BLaER1 (cell line): ENCODE results near the gene SH3TC1.

ENCODE experiments used
- H3K27ac ChIP-seq: shearing (Covaris generic); formaldehyde crosslinking; 2 replicates; pipeline ENCODE4 v1.8.1; 2022
- H3K27me3 ChIP-seq: shearing (Covaris generic); formaldehyde crosslinking; 2 replicates; pipeline ENCODE4 v1.8.1; 2022
- H3K36me3 ChIP-seq: shearing (Covaris generic); formaldehyde crosslinking; 2 replicates; pipeline ENCODE4 v1.8.1; 2022
- H3K4me1 ChIP-seq: shearing (Covaris generic); formaldehyde crosslinking; 2 replicates; pipeline ENCODE4 v1.8.1; 2022
- H3K4me2 ChIP-seq: shearing (Covaris generic); formaldehyde crosslinking; 2 replicates; pipeline ENCODE4 v1.8.1; 2022
- H3K4me3 ChIP-seq: shearing (Covaris generic); formaldehyde crosslinking; 2 replicates; pipeline ENCODE4 v1.8.1; 2022
- H3K9ac ChIP-seq: shearing (Covaris generic); formaldehyde crosslinking; 2 replicates; pipeline ENCODE4 v1.8.1; 2022
- H3K9me3 ChIP-seq: shearing (Covaris generic); formaldehyde crosslinking; 2 replicates; pipeline ENCODE4 v1.8.1; 2022
- H4K20me1 ChIP-seq: shearing (Covaris generic); formaldehyde crosslinking; 2 replicates; pipeline ENCODE4 v1.8.1; 2022
- Cebpa-rat ChIP-seq: shearing (Covaris generic); IDR thresholded peaks from 2 replicates; pipeline ENCODE4 v1.8.1; 2022

SH3TC1 gene

DNA sequence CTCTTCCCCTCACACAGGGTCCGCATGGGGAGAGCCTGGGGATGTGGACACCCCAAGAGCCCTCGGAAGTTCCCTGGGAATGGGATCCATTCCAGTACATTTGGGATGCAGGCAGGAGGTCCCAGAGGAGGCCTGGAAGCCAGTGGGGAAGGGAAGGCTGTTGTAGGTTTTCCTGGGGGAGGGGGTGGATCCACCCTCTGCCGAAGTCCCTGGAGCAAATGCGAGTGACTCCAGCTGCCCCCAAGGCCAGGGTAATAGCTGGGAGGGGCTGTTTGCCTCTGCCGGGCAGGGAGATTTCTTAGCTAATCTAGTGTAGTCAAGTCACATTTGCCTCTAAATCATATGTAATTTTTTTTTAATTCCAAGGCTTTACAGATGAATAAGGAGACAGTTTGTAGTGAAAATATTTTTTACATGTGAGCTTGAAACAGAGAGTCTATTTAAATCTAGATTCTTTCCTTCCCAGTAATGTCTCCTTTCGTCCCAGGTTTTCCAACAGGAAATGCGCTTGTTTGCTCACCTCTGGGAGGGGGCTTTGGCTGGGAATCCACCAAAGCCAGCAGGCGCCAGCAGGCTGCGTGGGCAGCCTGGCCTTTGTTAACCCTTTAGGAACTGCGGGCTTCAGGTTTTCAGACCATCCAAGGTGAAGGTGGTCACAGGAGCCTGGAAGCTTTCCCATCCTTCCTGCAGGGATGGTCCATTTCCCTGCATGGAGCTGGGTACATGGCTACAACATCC lies 26.8 kb downstream of the SH3TC1 start:
- Histone ChIP-seq H3K9me3 (no peaks in the 10 kb centered on the region), H3K36me3 (peaks cover 58% of the 10 kb centered on the region), H3K9ac (peak overlapping the region; percentile 41; the same call in 1 of the 2 replicates), H4K20me1 (peaks cover 66% of the 10 kb centered on the region), H3K4me2 (peak overlapping the region; percentile 89), H3K27ac (peak overlapping the region; percentile 37), H3K4me3 (no peak overlapping the region), H3K4me1 (peaks cover 84% of the 10 kb centered on the region), H3K27me3 (no peaks in the 10 kb centered on the region)
- TF ChIP-seq Cebpa-rat, result no peak

DNA sequence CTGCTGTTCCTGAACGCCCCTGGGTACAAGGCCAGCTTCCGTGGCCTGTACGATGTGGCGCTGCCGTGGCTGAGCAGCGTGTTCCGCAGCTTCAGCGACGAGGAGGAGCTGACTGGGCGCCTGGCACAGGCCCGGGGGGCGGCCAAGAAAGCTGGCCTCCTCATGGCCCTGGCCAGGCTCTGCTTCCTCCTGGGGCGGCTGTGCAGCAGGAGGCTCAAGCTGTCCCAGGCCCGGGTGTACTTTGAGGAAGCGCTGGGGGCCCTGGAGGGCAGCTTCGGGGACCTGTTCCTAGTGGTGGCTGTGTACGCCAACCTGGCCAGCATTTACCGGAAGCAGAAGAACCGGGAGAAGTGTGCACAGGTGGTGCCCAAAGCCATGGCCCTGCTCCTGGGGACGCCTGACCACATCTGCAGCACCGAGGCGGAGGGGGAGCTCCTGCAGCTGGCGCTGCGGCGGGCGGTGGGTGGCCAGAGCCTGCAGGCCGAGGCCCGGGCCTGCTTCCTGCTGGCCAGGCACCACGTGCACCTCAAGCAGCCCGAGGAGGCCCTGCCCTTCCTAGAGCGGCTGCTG lies 28.2 kb downstream of the SH3TC1 start:
- Histone ChIP-seq H3K9ac (peak overlapping the region; percentile 63; the same call in 1 of the 2 replicates), H3K36me3 (peaks cover 62% of the 10 kb centered on the region), H3K4me1 (peaks cover 81% of the 10 kb centered on the region), H3K27me3 (no peaks in the 10 kb centered on the region), H3K4me3 (peak overlapping the region; percentile 38; the same call in 1 of the 2 replicates), H3K4me2 (peak overlapping the region; percentile 89), H4K20me1 (peaks cover 73% of the 10 kb centered on the region), H3K9me3 (no peaks in the 10 kb centered on the region), H3K27ac (peak overlapping the region; percentile 85)
- no peak for TF ChIP-seq Cebpa-rat

DNA sequence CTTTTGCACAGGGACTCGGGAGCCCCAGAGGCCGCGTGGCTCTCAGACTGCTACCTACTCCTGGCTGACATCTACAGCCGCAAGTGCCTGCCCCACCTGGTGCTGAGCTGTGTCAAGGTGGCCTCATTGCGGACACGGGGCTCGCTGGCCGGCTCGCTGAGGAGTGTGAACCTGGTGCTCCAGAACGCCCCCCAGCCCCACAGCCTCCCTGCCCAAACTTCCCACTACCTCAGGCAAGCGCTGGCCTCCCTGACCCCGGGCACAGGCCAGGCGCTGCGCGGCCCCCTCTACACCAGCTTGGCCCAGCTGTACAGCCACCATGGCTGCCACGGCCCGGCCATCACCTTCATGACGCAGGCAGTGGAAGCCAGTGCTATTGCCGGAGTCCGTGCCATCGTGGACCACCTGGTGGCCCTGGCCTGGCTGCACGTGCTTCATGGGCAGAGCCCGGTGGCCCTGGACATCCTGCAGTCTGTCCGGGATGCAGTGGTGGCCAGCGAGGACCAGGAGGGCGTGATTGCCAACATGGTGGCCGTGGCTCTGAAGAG lies 28.8 kb downstream of the SH3TC1 start:
- TF ChIP-seq Cebpa-rat, result no peak
- peak overlapping the region; percentile 85 for H3K27ac ChIP-seq
- H3K27me3 ChIP-seq, result no peaks in the 10 kb centered on the region
- peak overlapping the region; percentile 89 for H3K4me2 ChIP-seq
- H3K36me3 ChIP-seq, result peaks cover 62% of the 10 kb centered on the region
- no peaks in the 10 kb centered on the region for H3K9me3 ChIP-seq
- peak overlapping the region; percentile 63; the same call in 1 of the 2 replicates for H3K9ac ChIP-seq
- peaks cover 81% of the 10 kb centered on the region for H3K4me1 ChIP-seq
- H4K20me1 ChIP-seq, result peaks cover 71% of the 10 kb centered on the region
- H3K4me3 ChIP-seq, result peak overlapping the region; percentile 38; the same call in 1 of the 2 replicates

DNA sequence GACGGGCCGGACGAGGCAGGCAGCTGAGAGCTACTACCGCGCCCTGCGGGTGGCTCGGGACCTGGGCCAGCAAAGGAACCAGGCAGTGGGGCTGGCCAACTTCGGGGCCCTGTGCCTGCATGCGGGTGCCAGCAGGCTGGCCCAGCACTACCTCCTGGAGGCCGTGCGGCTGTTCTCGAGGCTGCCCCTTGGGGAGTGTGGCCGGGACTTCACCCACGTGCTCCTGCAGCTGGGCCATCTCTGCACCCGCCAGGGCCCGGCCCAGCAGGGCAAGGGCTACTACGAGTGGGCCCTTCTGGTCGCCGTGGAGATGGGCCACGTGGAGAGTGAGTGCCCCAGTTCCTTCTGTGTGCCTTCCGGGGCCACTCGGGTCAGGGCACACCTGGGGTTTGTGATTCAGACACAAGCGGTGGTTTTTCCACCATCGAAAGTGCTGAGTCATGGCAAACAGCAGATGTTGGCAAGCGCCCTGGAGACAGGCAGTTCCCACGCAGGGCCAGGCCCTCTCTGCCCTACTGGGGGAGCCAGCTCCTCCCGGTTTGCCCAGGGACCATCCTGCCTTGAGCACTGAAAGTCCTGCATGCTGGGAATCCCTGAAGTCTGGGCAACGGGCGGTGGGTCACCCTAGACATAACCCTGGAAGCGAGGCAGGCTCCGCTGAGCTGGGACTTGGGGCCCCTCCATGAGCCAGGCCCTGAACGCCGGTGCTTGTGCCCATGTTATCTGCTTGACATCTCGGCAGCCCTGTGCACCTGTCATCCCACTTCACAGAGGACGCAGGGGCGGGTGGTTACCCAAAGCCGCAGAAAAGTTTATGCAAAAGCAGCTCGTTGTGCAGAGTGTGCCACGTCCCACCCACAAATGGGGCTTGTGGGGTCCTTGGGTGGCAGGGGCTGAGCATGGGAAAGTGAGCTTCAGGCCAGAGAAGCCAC lies 29.5 kb downstream of the SH3TC1 start:
- Histone ChIP-seq H3K4me1 (peaks cover 81% of the 10 kb centered on the region), H3K9ac (peak overlapping the region; percentile 63; the same call in 1 of the 2 replicates), H3K27ac (peak overlapping the region; percentile 85), H3K36me3 (peaks cover 62% of the 10 kb centered on the region), H3K9me3 (no peaks in the 10 kb centered on the region), H3K27me3 (no peaks in the 10 kb centered on the region), H4K20me1 (peaks cover 68% of the 10 kb centered on the region), H3K4me2 (peak overlapping the region; percentile 89), H3K4me3 (peak overlapping the region; percentile 38; the same call in 1 of the 2 replicates)
- no peak for TF ChIP-seq Cebpa-rat

DNA sequence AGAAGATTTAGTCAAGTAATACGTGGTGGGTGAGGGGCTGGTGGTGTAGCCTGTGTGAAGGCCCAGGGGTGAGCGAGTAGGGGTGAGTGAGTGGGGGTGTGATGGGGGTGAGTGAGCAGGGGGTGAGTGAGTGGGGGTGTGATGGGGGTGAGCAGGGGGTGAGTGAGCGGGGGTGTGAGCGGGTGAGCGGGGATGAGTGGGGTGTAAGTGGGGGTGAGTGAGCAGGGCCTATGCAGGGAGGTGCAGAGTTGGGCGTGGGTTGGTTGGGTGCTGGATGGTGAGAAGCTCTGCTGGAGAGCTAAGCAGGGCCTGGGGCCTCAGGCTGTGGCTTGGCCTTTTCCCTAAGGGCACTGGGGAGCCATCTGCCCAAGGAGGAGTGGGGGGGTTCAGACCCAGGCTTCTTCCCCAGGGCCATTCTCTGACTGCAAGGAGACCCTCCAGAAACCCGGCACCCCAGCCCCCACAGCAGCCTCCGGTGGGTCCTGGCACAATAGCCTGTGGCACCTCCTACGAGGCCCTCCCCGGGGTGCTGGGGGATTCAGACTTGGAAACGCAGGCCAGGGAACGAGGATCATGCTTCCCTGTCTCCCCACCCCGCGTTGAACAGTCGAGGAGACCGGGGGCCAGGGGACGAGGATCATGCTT lies 30.4 kb downstream of the SH3TC1 start:
- Histone ChIP-seq H4K20me1 (peaks cover 64% of the 10 kb centered on the region), H3K9me3 (no peaks in the 10 kb centered on the region), H3K9ac (peak overlapping the region; percentile 63; the same call in 1 of the 2 replicates), H3K36me3 (peaks cover 62% of the 10 kb centered on the region), H3K4me1 (peaks cover 74% of the 10 kb centered on the region), H3K4me2 (peak overlapping the region; percentile 89), H3K27ac (peak overlapping the region; percentile 85), H3K4me3 (no peak overlapping the region), H3K27me3 (no peaks in the 10 kb centered on the region)
- TF ChIP-seq Cebpa-rat, result no peak

DNA sequence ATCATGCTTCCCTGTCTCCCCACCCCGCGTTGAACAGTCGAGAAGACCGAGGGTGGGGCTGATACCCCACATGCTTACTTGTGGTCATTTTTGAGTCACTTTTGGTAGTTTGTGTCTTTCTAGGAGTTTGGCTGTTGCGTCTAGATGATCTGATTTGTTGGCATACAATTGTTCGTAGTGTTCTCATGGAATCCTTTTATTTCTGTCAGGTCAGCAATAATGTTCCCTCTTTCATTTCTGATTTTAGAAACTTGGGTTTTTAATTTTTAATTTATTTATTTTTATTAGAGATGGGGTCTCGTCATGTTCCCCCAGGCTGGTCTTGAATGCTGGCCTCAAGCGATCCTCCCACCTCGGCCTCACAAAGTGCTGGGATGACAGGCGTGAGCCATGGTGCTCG lies 30.9 kb downstream of the SH3TC1 start:
- peaks cover 62% of the 10 kb centered on the region for H3K36me3 ChIP-seq
- H3K27ac ChIP-seq, result peak overlapping the region; percentile 64; the same call in 1 of the 2 replicates
- H4K20me1 ChIP-seq, result peaks cover 64% of the 10 kb centered on the region
- H3K9me3 ChIP-seq, result no peaks in the 10 kb centered on the region
- no peak for TF ChIP-seq Cebpa-rat
- peaks cover 68% of the 10 kb centered on the region for H3K4me1 ChIP-seq
- H3K9ac ChIP-seq, result no peak overlapping the region
- no peaks in the 10 kb centered on the region for H3K27me3 ChIP-seq
- H3K4me2 ChIP-seq, result peak overlapping the region; percentile 89
- H3K4me3 ChIP-seq, result no peak overlapping the region

DNA sequence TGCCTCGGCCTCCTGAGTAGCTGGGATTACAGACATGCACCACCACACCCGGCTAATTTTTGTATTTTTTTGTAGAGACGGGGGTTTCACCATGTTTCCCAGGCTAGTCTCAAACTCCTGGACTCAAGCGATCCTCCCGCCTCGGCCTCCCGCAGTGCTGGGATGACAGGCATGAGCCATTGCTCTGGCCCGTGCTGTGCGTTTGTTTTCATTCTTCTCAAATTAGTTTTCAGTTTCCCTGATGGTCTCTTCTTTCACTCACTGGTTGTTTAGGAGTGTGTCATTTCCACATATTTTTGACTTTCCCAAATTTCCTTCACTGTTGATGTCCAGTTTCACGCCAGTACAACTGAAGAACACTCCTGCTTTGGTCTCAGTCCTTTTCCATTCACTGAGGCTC lies 31.8 kb downstream of the SH3TC1 start:
- H3K4me2 ChIP-seq, result no peak overlapping the region
- no peaks in the 10 kb centered on the region for H3K9me3 ChIP-seq
- peaks cover 67% of the 10 kb centered on the region for H4K20me1 ChIP-seq
- H3K27me3 ChIP-seq, result no peaks in the 10 kb centered on the region
- no peak overlapping the region for H3K27ac ChIP-seq
- peaks cover 60% of the 10 kb centered on the region for H3K4me1 ChIP-seq
- no peak overlapping the region for H3K9ac ChIP-seq
- H3K4me3 ChIP-seq, result no peak overlapping the region
- no peak for TF ChIP-seq Cebpa-rat
- H3K36me3 ChIP-seq, result peaks cover 63% of the 10 kb centered on the region

DNA sequence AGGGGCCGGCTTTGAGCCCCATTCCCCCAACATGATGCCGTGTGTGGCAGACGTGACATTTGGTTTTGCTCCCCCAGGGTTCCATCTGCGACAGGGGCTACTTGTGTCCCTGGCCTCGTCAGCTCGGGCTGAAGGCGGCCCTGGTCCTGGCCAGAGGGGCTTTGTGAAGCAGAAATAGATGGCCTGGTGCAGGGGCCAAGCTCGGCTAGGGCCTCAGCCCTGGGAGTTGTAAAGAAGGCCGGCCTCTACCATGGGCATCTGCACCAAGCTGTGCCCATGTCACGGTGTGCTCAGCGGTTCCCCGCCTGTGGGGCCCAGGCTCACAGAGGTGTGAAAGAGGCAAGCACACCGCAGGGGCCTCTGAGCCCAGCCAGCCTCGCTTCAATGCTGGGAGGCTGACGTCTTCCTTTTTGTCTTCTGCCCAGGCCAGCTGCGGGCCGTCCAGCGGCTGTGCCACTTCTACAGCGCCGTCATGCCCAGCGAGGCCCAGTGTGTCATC lies 32.5 kb downstream of the SH3TC1 start:
- no peak overlapping the region for H3K4me3 ChIP-seq
- H3K36me3 ChIP-seq, result peaks cover 70% of the 10 kb centered on the region
- no peak for TF ChIP-seq Cebpa-rat
- H3K4me2 ChIP-seq, result no peak overlapping the region
- peaks cover 74% of the 10 kb centered on the region for H4K20me1 ChIP-seq
- H3K27ac ChIP-seq, result no peak overlapping the region
- no peaks in the 10 kb centered on the region for H3K27me3 ChIP-seq
- H3K9me3 ChIP-seq, result no peaks in the 10 kb centered on the region
- H3K4me1 ChIP-seq, result peaks cover 53% of the 10 kb centered on the region
- no peak overlapping the region for H3K9ac ChIP-seq

DNA sequence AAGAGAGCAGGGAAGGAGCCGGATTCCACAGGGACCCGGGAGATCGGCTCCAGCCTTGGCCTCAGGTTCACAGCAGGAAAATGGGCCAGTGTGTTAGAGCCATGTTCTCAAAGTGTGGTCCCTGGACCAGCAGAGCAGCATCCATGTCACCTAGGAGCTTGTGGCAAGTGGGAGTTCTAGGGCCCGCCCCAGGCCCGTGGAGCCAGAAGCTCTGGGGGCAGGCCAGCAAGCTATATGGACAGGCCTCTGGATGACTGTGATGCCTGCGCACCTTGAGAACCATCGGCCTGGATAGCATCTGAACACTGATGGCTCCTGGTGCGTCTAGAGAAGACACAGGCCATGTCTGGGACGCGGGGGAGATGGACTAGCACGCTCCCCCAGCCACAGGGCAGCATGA lies 33.7 kb downstream of the SH3TC1 start:
- H3K36me3 ChIP-seq, result peaks cover 71% of the 10 kb centered on the region
- TF ChIP-seq Cebpa-rat, result no peak
- H3K9me3 ChIP-seq, result no peaks in the 10 kb centered on the region
- no peaks in the 10 kb centered on the region for H3K27me3 ChIP-seq
- no peak overlapping the region for H3K4me2 ChIP-seq
- H3K27ac ChIP-seq, result no peak overlapping the region
- H3K9ac ChIP-seq, result no peak overlapping the region
- H4K20me1 ChIP-seq, result peaks cover 74% of the 10 kb centered on the region
- peaks cover 47% of the 10 kb centered on the region for H3K4me1 ChIP-seq
- H3K4me3 ChIP-seq, result no peak overlapping the region
